Fibroblast of villous mesenchyme (primary cell): Measurements from ENCODE around the gene PCDHGA8. TPM values are rescaled to one million over a fixed set of nuclear protein-coding genes. Genes with fewer than 3 reads are reported as not detected.
"Not testable (repeated sequence)": the region's sequence is repeated elsewhere in the genome, so short reads cannot be mapped to it uniquely, and the experiment has no call there.

Experiments
- DNase-seq: peaks from one replicate; pipeline ENCODE4 v3.0.0-alpha.2; 2010; ENCODE audit warnings: low read depth
- H3K4me3 ChIP-seq: 2 replicates; pipeline ENCODE4 v1.5.1; 2011; ENCODE audit warnings: low read depth, mild to moderate bottlenecking, low read length
- CTCF ChIP-seq: IDR thresholded peaks from 2 replicates; pipeline ENCODE4 v1.5.1; 2012; ENCODE audit warnings: low read depth, mild to moderate bottlenecking, low read length; ENCODE audit not compliant: insufficient read depth
- total RNA-seq: library from RNA; depleted of rRNA; stranded (reverse); fragments of >200 nt; gene quantifications from 2 replicates; pipeline ENCODE4 v1.2.3, GENCODE V29; 2012

PCDHGA8 gene
- total RNA-seq, 1 donor: 3.0 TPM

GRCh38 chr5:141371572-141372475 lies 20.6 kb upstream of the PCDHGA8 start:
- no peak overlapping the region for H3K4me3 ChIP-seq
- no peak for TF ChIP-seq CTCF

GRCh38 chr5:141373673-141374317 lies 18.6 kb upstream of the PCDHGA8 start, which contains the start of gene PCDHGA6:
Gene PCDHGA6, plus strand, starts transcription at chr5:141373891. Its CDS starts 193 bp downstream, at chr5:141374084.
- peak; percentile 65 for TF ChIP-seq CTCF
- peak within 1 kb of the TSS; percentile 44 for H3K4me3 ChIP-seq
- DNase-seq: peak; percentile 43

More at GRCh38 chr5:141371572-141372475, 20.6 kb upstream of the PCDHGA8 start:
- DNase-seq: no peak

- no peak overlapping the region for H3K4me3 ChIP-seq
- no peak for DNase-seq
- no peak for TF ChIP-seq CTCF
Observed at GRCh38 chr5:141374627-141375026, 17.8 kb upstream of the PCDHGA8 start.

GRCh38 chr5:141375444-141376155 lies 16.8 kb upstream of the PCDHGA8 start:
- H3K4me3 ChIP-seq, DNase-seq: not testable (repeated sequence)

- peak; percentile 68 for TF ChIP-seq CTCF
- peak within 1 kb of the TSS; percentile 69 for H3K4me3 ChIP-seq
- peak; percentile 54 for DNase-seq
Observed at GRCh38 chr5:141382469-141383294, 9.8 kb upstream of the PCDHGA8 start, which contains the start of gene PCDHGA7. Gene PCDHGA7, plus strand, starts transcription at chr5:141382742. Its CDS starts 158 bp downstream, at chr5:141382900.

GRCh38 chr5:141383345-141383744 lies 9.1 kb upstream of the PCDHGA8 start:
- no peak for DNase-seq
- TF ChIP-seq CTCF: no peak
- peak overlapping the region; percentile 69 for H3K4me3 ChIP-seq
